ENCODE data around the gene CPB1.

The CPB1 gene

DNA sequence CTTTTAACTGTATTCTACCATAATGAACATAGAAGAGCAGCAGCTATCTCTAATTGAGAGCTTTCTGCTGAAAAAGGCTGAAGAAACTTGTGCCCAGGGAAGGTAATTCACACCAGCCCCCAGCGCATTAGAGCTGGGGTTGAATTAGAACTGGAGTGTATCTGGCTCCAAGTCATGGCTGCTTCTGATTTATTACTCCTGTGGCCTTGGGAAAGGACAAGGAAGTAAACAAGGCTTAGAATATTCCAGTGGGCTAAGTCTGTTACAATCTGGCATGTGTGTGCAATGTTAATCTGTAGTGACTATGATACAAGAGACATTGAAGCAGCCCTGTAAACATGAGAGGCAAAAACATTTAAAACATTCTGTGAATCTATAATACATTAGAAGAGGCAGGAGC is 55.6 kb downstream of the CPB1 start:
- DNase-seq (ENCODE audit: low read depth): no peak

DNA sequence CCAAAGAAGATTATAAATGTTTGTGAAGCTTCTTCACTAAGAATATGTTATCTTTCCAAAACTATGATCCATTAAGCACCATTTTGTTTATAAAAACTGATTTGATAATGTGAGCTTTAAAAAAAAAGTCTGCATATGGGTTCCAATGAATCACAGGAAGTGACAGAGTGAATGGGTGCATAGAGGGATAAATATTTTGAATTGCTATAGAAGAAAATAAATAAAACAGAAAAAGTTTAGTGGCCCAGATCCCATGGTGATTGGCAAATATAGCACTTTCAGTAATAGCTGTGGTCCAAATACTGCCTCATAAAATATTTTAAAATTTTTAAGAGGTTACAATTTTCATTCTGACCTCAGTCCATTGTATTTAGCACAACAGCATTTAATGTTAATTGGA is 56.6 kb downstream of the CPB1 start:
- no peak for DNase-seq (ENCODE audit: low read depth)

DNA sequence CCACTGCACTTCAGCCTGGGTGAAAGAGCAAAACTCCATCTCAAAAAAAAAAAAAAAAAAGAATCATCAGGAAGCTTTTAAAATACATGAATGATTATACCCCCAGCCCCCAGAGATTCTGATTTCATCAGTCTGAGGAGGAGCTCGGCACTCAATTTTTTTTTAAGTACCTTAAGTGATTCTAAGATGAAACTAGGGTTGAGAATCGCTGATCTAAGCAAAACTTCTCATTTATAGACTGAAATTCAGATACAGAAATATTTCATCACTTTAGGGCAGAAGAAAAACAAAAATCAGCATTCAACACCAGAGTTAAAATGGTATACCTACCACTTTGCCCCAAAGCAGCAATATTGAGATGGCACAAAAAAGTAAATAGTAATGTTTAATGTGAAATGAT is 62.2 kb downstream of the CPB1 start:
- DNase-seq (ENCODE audit: low read depth): no peak

DNA sequence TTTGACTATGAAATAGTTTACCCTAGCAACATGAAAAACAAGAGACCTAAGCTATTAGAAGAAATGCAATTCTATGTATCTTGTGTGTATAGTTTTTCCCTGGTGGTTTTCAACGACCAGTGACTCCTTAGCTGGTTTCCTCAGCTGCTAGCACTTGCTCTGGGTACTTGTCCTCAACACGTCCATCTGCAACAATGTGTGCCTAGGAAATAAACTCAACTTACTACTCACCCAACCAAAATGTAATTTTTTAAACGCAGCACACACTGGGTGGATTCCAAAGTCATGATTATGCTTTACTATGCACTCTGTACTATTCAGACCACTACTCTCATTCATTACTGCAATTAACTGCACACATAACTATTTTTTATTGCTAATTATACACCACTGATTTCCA is 68.5 kb downstream of the CPB1 start:
- no peak for DNase-seq (ENCODE audit: low read depth)

DNA sequence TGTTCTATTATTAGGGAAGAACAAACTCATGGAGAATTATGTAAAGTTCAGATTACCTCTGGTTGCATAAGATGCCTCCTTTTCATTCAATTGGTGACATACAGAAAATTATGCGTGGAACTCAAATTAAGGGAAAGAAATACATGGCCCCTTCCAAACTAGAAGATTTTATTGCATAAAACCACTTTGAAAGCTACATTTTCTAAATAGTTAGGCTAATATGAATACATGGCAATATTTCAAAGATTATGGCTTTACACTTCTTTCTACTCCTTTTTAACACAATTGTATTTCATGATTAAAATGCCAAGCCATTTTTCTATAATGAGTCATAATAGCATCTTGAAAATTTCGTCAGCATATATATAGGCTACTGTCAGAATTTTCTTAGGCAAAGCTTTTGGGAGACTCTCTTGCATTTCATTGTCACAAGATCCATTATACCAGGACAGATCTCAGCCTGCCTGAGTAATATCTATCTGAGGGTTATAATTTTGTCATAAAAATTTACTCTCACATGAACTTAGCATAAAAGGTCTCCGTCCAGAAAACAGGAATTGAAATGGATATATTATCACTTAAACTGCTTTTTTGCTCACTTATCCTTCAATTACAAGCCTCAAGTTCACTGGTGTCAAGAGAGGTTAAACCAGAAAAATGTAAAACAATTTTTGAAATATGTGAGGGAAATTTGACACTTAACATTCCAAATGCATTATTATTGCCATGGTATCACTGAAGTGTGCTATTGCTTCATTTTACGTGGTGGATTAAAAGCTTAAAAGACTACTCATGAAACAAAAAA is 74.6 kb downstream of the CPB1 start:
- DNase-seq (ENCODE audit: low read depth): no peak

DNA sequence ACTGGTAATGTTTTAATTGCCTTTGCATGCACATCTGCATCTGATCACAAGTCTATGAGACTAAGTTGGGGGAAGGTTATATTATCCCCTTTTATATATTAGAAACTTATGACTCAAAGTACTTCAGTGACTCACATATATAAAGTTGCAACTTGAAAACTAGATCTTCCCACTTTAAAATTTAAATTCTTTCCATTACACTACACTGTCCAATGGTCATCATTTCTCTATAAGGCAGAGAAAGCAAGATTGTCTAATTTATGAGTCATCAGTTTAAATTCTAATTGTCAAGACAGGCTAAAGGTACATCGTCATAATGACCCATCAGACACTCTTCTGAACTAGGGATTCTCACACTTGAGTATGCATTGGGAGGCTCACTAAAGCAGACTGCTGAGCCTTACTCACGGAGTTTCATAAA is 75.4 kb downstream of the CPB1 start:
- DNase-seq (ENCODE audit: low read depth): no peak

DNA sequence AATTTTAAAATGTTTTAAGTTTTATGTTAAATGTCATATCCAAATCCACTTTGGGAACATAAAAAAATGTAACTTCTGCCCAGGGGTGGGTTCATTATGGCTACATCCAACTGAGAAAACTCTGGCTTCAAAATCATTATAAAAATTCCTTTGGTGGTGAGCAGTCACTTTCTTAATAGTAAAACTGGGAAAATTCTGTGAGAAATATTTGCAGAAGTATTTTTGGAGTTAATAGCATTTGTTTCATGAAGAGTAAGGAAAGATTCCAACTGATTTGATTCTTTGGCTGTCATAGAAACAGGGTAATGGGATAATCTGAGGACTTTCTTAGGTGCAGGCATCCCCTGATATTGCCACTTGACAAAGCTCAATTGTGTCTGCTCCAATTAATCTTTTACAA is 76.3 kb downstream of the CPB1 start:
- DNase-seq (ENCODE audit: low read depth): no peak

DNA sequence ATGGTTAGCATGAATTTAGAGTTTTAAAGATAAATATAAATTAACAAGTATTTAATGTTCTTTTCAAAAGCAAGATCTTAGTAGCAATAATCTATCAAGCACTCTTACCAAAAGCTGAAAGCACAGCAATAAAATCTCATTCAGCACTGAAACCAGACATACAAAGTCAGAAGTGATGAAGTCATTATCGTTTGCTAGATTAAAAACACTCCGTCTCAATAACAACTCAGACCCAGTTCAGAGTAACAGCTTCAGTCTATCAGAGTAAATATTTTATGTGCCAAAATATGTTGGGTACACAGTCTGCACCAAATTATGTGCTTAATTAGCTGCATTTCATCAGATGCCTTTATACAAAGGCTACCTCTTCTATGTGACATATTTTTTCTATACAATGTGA is 79.1 kb downstream of the CPB1 start:
- DNase-seq (ENCODE audit: low read depth): no peak

All from activated gamma-delta T cell treated with anti-CD3 and anti-CD28 coated beads, Interleukin-2, amount 50 U/mL, for 16 hours (primary cell).